ENCODE data around the gene MYO7B. TPM values are rescaled to one million over a fixed set of nuclear protein-coding genes. Genes with fewer than 3 reads are reported as not detected.

Gene MYO7B
- total RNA-seq, 1 experiment from 2014 or later = 28.0 TPM

DNA sequence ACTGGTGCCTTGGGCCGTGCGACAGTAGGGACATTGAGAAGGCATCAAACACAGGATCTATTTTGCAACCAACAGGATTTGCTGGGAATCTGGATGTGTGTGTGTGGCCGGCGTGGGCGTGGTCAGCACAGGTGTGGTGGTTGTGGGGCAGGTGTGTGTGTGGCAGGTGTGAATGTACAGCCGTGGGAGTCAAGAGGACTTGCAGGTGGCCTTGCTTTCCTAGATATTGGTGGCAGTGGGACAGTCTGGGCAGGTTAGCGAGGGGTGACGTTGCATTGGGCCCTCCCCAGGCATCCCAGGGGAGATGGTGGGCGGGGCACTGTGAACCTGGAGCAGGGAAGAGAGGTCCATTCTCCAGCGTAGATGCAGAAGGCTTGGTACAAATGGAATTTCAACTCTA, 143.0 kb downstream of the MYO7B start:
- POLR2A ChIA-PET (ENCODE audit: unreplicated experiment) = no interaction called here
- intact Hi-C loops (cut with micrococcal nuclease) = no loop called here

DNA sequence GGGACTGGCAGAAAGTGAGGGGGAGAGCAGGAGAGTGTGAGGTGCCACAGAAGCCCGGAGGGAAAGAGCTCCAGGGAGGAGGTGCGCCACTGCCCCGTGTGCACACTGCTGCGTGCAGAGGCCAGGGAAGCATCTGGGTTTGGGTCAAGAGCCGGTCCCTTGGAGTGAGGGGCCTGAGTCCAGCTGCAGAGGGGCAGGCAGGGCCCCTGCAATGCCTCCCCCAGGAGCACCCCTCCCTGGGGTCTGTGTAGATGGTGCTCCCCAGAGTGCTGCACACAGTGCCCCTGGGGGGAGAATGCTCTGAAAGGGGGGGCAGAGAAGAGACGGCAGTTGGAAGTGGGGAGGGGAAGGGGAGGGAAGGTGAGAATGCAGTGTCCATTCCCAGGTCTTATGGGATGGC, 143.5 kb downstream of the MYO7B start:
- H3K27me3 ChIP-seq (ENCODE audit: low read length) = no peaks in the 10 kb centered on the region
- H3K4me3 ChIP-seq (ENCODE audit: low read length) = no peak overlapping the region
- no peak overlapping the region for H2AFZ ChIP-seq (ENCODE audit: low read length)
- ChIA-PET POLR2A (ENCODE audit: unreplicated experiment) (no interaction called here), CTCF (no interaction called here)
- no peak overlapping the region for H3K27ac ChIP-seq (ENCODE audit: low read length)
- ATAC-seq (no peak), DNase-seq (no peak)
- BruUV-seq (replicated peaks) = no TSS peak
- H3K9me2 ChIP-seq (replicated peaks; ENCODE audit: low read length) = no peaks in the 10 kb centered on the region
- H3K4me1 ChIP-seq (ENCODE audit: insufficient read depth, low read length) = peaks cover 5% of the 10 kb centered on the region; the same call in 1 of the 2 replicates
- TF ChIP-seq, protein P1, sequence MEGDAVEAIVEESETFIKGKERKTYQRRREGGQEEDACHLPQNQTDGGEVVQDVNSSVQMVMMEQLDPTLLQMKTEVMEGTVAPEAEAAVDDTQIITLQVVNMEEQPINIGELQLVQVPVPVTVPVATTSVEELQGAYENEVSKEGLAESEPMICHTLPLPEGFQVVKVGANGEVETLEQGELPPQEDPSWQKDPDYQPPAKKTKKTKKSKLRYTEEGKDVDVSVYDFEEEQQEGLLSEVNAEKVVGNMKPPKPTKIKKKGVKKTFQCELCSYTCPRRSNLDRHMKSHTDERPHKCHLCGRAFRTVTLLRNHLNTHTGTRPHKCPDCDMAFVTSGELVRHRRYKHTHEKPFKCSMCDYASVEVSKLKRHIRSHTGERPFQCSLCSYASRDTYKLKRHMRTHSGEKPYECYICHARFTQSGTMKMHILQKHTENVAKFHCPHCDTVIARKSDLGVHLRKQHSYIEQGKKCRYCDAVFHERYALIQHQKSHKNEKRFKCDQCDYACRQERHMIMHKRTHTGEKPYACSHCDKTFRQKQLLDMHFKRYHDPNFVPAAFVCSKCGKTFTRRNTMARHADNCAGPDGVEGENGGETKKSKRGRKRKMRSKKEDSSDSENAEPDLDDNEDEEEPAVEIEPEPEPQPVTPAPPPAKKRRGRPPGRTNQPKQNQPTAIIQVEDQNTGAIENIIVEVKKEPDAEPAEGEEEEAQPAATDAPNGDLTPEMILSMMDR (conservative IDR thresholded peaks at IDR 0.05; ENCODE audit: low read depth, low read length) = no peak
- TF ChIP-seq EZH2phosphoT487 (IDR thresholded peaks at IDR 0.05; ENCODE audit: borderline replicate concordance, low read length) (no peak), EZH2 (IDR thresholded peaks at IDR 0.05; ENCODE audit: low read length, unreplicated experiment) (no peak)
- no peaks in the 10 kb centered on the region for H3K36me3 ChIP-seq (ENCODE audit: low read depth, low read length)
- H3K9me3 ChIP-seq (ENCODE audit: low read length) = no peaks in the 10 kb centered on the region
- H3K79me2 ChIP-seq (ENCODE audit: low read length) = no peaks in the 10 kb centered on the region
- no peaks in the 10 kb centered on the region for H3F3A ChIP-seq (ENCODE audit: low read length, unreplicated experiment)
- no peak overlapping the region for H3K9ac ChIP-seq (ENCODE audit: low read length)
- intact Hi-C loops (cut with micrococcal nuclease) = no loop called here
- no peak overlapping the region for H3K4me2 ChIP-seq (ENCODE audit: low read length)
- no peaks in the 10 kb centered on the region for H4K20me1 ChIP-seq (ENCODE audit: low read length)

More for the DNA sequence above, 143.0 kb downstream of the MYO7B start:
- Histone ChIP-seq H3K9me2 (replicated peaks; ENCODE audit: low read length) (no peaks in the 10 kb centered on the region), H4K20me1 (ENCODE audit: low read length) (no peaks in the 10 kb centered on the region), H3K4me1 (ENCODE audit: insufficient read depth, low read length) (peaks cover 5% of the 10 kb centered on the region; the same call in 1 of the 2 replicates), H3K27me3 (ENCODE audit: low read length) (no peaks in the 10 kb centered on the region), H3K79me2 (ENCODE audit: low read length) (no peaks in the 10 kb centered on the region), H3K9me3 (ENCODE audit: low read length) (no peaks in the 10 kb centered on the region), H2AFZ (ENCODE audit: low read length) (no peak overlapping the region), H3K27ac (ENCODE audit: low read length) (no peak overlapping the region), H3K36me3 (ENCODE audit: low read depth, low read length) (no peaks in the 10 kb centered on the region), H3K4me3 (ENCODE audit: low read length) (no peak overlapping the region), H3K9ac (ENCODE audit: low read length) (no peak overlapping the region), H3F3A (ENCODE audit: low read length, unreplicated experiment) (no peaks in the 10 kb centered on the region), H3K4me2 (ENCODE audit: low read length) (no peak overlapping the region)
- DNase-seq (no peak), ATAC-seq (no peak)
- no TSS peak for BruUV-seq (replicated peaks)
- CTCF ChIA-PET = no interaction called here
- no peak for TF ChIP-seq EZH2phosphoT487 (IDR thresholded peaks at IDR 0.05; ENCODE audit: borderline replicate concordance, low read length)

DNA sequence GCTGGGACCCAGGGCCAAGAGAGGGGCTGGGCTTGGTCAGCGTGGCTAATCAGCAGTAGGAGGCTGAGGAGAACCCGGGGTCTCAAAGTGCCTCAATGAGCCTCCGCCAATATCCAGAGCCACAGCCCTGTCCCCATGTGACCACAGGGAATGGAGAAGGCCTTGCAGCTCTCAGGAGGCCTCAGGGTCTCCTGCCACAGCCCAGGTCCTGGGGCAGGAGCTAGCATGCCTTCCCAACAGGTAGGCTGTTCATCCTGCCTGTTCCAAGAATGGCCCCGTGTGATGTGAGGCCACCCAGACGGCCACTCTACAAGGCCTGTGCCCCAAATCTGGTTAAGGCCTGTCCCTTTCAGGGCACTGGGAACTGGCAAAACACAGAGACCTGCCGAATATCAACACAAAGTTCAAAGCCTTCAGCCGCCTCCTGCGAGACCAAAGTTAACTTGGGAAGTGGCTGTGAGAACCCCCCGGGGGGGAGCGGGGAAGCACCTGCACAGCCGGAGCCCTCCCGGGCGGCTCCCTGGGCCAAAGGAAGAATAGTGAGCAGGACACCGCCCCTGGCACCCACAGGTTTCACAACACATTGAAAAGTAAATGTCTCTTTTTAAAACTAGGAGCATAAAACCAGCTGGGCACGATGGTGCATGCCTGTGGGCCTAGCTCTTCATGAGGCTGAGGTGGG, 144.3 kb downstream of the MYO7B start:
- Histone ChIP-seq H3K4me2 (ENCODE audit: low read length) (no peak overlapping the region), H3K4me1 (ENCODE audit: insufficient read depth, low read length) (no peaks in the 10 kb centered on the region), H3K9ac (ENCODE audit: low read length) (no peak overlapping the region), H3K27me3 (ENCODE audit: low read length) (no peaks in the 10 kb centered on the region), H3K9me2 (replicated peaks; ENCODE audit: low read length) (no peaks in the 10 kb centered on the region), H3K9me3 (ENCODE audit: low read length) (no peaks in the 10 kb centered on the region), H3K79me2 (ENCODE audit: low read length) (no peaks in the 10 kb centered on the region), H3F3A (ENCODE audit: low read length, unreplicated experiment) (no peaks in the 10 kb centered on the region), H2AFZ (ENCODE audit: low read length) (no peak overlapping the region), H4K20me1 (ENCODE audit: low read length) (no peaks in the 10 kb centered on the region), H3K4me3 (ENCODE audit: low read length) (no peak overlapping the region), H3K27ac (ENCODE audit: low read length) (no peak overlapping the region), H3K36me3 (ENCODE audit: low read depth, low read length) (no peaks in the 10 kb centered on the region)
- TF ChIP-seq, protein P1 (conservative IDR thresholded peaks at IDR 0.05; ENCODE audit: low read depth, low read length) = no peak
- TF ChIP-seq EZH2phosphoT487 (IDR thresholded peaks at IDR 0.05; ENCODE audit: borderline replicate concordance, low read length) (no peak), EZH2 (IDR thresholded peaks at IDR 0.05; ENCODE audit: low read length, unreplicated experiment) (no peak)
- ATAC-seq (no peak), DNase-seq (no peak)
- no TSS peak for BruUV-seq (replicated peaks)
- POLR2A ChIA-PET (ENCODE audit: unreplicated experiment) = interaction anchor here (0.7 kb wide), 1 partner anchor 342 kb away, joined by 3 read pairs; no protein-coding TSS in a partner anchor
- CTCF ChIA-PET = interaction anchor here (0.7 kb wide), 1 partner anchor 201 kb away, joined by 4 read pairs; no protein-coding TSS in a partner anchor
- intact Hi-C loops (cut with micrococcal nuclease) = no loop called here
